ENCODE data around the gene BICRA. TPM values are rescaled to one million over a fixed set of nuclear protein-coding genes. Genes with fewer than 3 reads are reported as not detected.

Gene BICRA
- total and polyA plus RNA-seq, 2 of the 4 experiments (the other 2 are of a cell fraction) = 1.8 to 3.5 TPM

DNA sequence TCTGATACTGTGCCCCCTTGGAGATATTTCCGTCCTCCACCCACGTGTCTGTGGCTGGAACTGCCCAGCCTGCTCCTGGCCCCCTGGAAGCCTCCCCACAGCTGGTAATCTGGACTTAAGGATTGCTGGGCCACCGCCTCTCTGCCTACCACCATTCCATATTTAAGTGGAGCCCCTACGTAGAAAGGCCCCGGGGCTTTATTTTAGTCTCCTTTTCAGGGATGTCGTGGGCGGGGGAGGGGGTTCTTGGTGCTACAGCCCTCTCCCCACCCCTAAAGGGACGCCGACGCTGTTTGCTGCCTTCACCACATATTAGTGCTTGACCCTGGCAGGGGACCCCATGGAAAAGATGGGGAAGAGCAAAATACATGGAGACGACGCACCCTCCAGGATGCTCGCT is 133.7 kb downstream of the BICRA start:
- Histone ChIP-seq H3K9ac (ENCODE audit: low read depth, low read length) (peak overlapping the region; percentile 72), H3K79me1 (ENCODE audit: low read depth in 1 of 2, low read length in 2 of 2) (peaks cover 19 to 66% of the 10 kb centered on the region in 2 experiments), H2BK15ac (ENCODE audit: low read depth, low read length) (peak overlapping the region; percentile 64; the same call in 1 of the 3 replicates), H2BK5ac (ENCODE audit: low read depth, low read length, poor library complexity, severe bottlenecking) (peak overlapping the region; percentile 93), H3K27me3 (ENCODE audit: control insufficient read depth, insufficient read depth, low read length) (no peaks in the 10 kb centered on the region), H2BK20ac (ENCODE audit: low read depth, low read length) (peak overlapping the region; percentile 84), H2AK5ac (ENCODE audit: low read depth, low read length) (peak overlapping the region; percentile 93), H3K4me1 (ENCODE audit: control insufficient read depth, insufficient read depth, low read length) (peaks cover 11% of the 10 kb centered on the region), H3K27ac (ENCODE audit: insufficient read depth, low read length) (peak overlapping the region; percentile 97), H4K8ac (ENCODE audit: low read depth in 2 of 2, low read length in 2 of 2) (peak overlapping the region; percentile 83 to 89), H3K23ac (ENCODE audit: low read depth, low read length) (peak overlapping the region; percentile 57), H3K4ac (ENCODE audit: low read depth, low read length) (peak overlapping the region; percentile 93), H3K4me2 (ENCODE audit: low read depth, low read length) (peak overlapping the region; percentile 38), H3K56ac (ENCODE audit: extremely low read depth, insufficient read depth, low read length) (peak overlapping the region; percentile 69), H3K9me1 (ENCODE audit: insufficient read depth, low read length) (0 out of 2 replicates have a peak, but pooled peaks cover 4% of the 10 kb centered on the region), H3K18ac (ENCODE audit: low read depth, low read length) (peak overlapping the region; percentile 71), H2AFZ (replicated peaks; ENCODE audit: low read length, poor library complexity) (peak overlapping the region; percentile 88), H4K91ac (ENCODE audit: insufficient read depth, low read depth, low read length) (peak overlapping the region; percentile 96), H3K36me3 (ENCODE audit: control insufficient read depth, insufficient read depth, low read length) (peaks cover 49% of the 10 kb centered on the region), H4K5ac (ENCODE audit: low read depth, low read length) (peak overlapping the region; percentile 56), H3K4me3 (ENCODE audit: insufficient read depth, low read depth, low read length) (no peak overlapping the region), H2AK9ac (replicated peaks; ENCODE audit: low read depth, low read length, poor library complexity) (peak overlapping the region; percentile 97), H2BK120ac (ENCODE audit: low read depth, low read length) (peak overlapping the region; percentile 81), H4K20me1 (ENCODE audit: insufficient read depth, low read length) (peaks cover 16% of the 10 kb centered on the region), H3K14ac (replicated peaks; ENCODE audit: low read depth, low read length) (peak overlapping the region; percentile 92), H3K9me3 (ENCODE audit: control insufficient read depth, insufficient read depth, low read length) (no peaks in the 10 kb centered on the region)
- intact Hi-C loops (cut with micrococcal nuclease) = loop anchor here (1.0 kb wide), 2 partner anchors 23 to 29 kb away; partner anchors contain the start of gene EHD2
- dilution Hi-C loops (cut with HindIII; ENCODE audit: low sequenced_read_pairs, unreplicated experiment) = no loop called here
- in situ Hi-C loops (cut with MboI; ENCODE audit: low sequenced_read_pairs) = no loop called here
- DNase-seq (no peak), ATAC-seq (ENCODE audit: low read depth) (no peak)
- POLR2A ChIA-PET (ENCODE audit: unreplicated experiment) = interaction anchor here (1.5 kb wide), 1 partner anchor 30 kb away, joined by 8 read pairs; no protein-coding TSS in a partner anchor
- TF ChIP-seq, protein P1, sequence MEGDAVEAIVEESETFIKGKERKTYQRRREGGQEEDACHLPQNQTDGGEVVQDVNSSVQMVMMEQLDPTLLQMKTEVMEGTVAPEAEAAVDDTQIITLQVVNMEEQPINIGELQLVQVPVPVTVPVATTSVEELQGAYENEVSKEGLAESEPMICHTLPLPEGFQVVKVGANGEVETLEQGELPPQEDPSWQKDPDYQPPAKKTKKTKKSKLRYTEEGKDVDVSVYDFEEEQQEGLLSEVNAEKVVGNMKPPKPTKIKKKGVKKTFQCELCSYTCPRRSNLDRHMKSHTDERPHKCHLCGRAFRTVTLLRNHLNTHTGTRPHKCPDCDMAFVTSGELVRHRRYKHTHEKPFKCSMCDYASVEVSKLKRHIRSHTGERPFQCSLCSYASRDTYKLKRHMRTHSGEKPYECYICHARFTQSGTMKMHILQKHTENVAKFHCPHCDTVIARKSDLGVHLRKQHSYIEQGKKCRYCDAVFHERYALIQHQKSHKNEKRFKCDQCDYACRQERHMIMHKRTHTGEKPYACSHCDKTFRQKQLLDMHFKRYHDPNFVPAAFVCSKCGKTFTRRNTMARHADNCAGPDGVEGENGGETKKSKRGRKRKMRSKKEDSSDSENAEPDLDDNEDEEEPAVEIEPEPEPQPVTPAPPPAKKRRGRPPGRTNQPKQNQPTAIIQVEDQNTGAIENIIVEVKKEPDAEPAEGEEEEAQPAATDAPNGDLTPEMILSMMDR (conservative IDR thresholded peaks at IDR 0.05; ENCODE audit: low read depth, low read length) = no peak
- TF ChIP-seq, protein P2, sequence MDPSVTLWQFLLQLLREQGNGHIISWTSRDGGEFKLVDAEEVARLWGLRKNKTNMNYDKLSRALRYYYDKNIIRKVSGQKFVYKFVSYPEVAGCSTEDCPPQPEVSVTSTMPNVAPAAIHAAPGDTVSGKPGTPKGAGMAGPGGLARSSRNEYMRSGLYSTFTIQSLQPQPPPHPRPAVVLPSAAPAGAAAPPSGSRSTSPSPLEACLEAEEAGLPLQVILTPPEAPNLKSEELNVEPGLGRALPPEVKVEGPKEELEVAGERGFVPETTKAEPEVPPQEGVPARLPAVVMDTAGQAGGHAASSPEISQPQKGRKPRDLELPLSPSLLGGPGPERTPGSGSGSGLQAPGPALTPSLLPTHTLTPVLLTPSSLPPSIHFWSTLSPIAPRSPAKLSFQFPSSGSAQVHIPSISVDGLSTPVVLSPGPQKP (IDR thresholded peaks at IDR 0.05; ENCODE audit: borderline replicate concordance, low read depth, low read length) = no peak
- TF ChIP-seq, protein P3, sequence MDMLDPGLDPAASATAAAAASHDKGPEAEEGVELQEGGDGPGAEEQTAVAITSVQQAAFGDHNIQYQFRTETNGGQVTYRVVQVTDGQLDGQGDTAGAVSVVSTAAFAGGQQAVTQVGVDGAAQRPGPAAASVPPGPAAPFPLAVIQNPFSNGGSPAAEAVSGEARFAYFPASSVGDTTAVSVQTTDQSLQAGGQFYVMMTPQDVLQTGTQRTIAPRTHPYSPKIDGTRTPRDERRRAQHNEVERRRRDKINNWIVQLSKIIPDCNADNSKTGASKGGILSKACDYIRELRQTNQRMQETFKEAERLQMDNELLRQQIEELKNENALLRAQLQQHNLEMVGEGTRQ (IDR thresholded peaks at IDR 0.05; ENCODE audit: low read depth, low read length) = no peak
- TF ChIP-seq MAZ (IDR thresholded peaks at IDR 0.05; ENCODE audit: borderline replicate concordance, low read depth, low read length) (no peak), MAFK (IDR thresholded peaks at IDR 0.05; ENCODE audit: low read depth, low read length) (no peak), MXI1 (IDR thresholded peaks at IDR 0.05; ENCODE audit: borderline replicate concordance, low read depth, low read length) (no peak), FOS (IDR thresholded peaks at IDR 0.05; ENCODE audit: low read depth, low read length) (no peak), POLR2A (IDR thresholded peaks at IDR 0.05; ENCODE audit: low read depth, low read length) (no peak), RAD21 (IDR thresholded peaks at IDR 0.05; ENCODE audit: low read length) (no peak), NFE2L2 (IDR thresholded peaks at IDR 0.05; ENCODE audit: low read depth, low read length) (no peak), RFX5 (IDR thresholded peaks at IDR 0.05; ENCODE audit: low read depth, low read length) (no peak), SMC3 (IDR thresholded peaks at IDR 0.05; ENCODE audit: low read depth, low read length) (no peak), RCOR1 (IDR thresholded peaks at IDR 0.05; ENCODE audit: insufficient replicate concordance, low read length) (no peak), CHD1 (IDR thresholded peaks at IDR 0.05; ENCODE audit: low read depth, low read length) (no peak)
- WGBS, 2 experiments (ENCODE audit: extremely low coverage in 2 of 2, insufficient read length in 1 of 2) = 13% methylated on average over 2 of the region's 13 CpGs; no CpG with 5 or more reads in 1 of the 2 experiments
- BruUV-seq (replicated peaks) = no TSS peak
- CTCF ChIA-PET = interaction anchor here (0.7 to 2.2 kb wide), 2 partner anchors 17 to 29 kb away, joined by 3 to 16 read pairs; partner anchors contain the start of gene EHD2
